GM12878 (cell line): ENCODE results near the gene MCOLN2. TPM values are rescaled to one million over a fixed set of nuclear protein-coding genes. Genes with fewer than 3 reads are reported as not detected.
A peak's percentile ranks its signal among the peaks of the same experiment; 100 is the strongest.

ENCODE experiments used
- BCL11A ChIP-seq: IDR thresholded peaks from 2 replicates; pipeline ENCODE4 v1.6.1; 2011; ENCODE audit warnings: low read depth, low read length
- BCL3 ChIP-seq: IDR thresholded peaks from 2 replicates; pipeline ENCODE4 v1.6.1; 2011; ENCODE audit warnings: borderline replicate concordance, low read depth, mild to moderate bottlenecking, moderate library complexity, low read length; ENCODE audit not compliant: insufficient read depth, poor library complexity, severe bottlenecking
- BCLAF1 ChIP-seq: fragments of 450-650 bp; IDR thresholded peaks from 2 replicates; pipeline ENCODE4 v1.6.1; 2017; ENCODE audit warnings: antibody characterized with exemption, mild to moderate bottlenecking, moderate library complexity
- CREB1 ChIP-seq: IDR thresholded peaks from 2 replicates; pipeline ENCODE4 v1.6.1; 2012; ENCODE audit warnings: low read depth, mild to moderate bottlenecking, inconsistent platforms
- DPF2 ChIP-seq: fragments of 450-650 bp; IDR thresholded peaks from 2 replicates; pipeline ENCODE4 v1.6.1; 2017; ENCODE audit warnings: mild to moderate bottlenecking
- E2F4 ChIP-seq: IDR thresholded peaks from 2 replicates; pipeline ENCODE4 v1.6.1; 2012; ENCODE audit warnings: low read depth, low read length, improper control_type of control experiment
- GABPA ChIP-seq: IDR thresholded peaks from 2 replicates; pipeline ENCODE4 v1.6.1; 2014; ENCODE audit warnings: antibody characterized with exemption, low read depth, mild to moderate bottlenecking, inconsistent platforms
- HSF1 ChIP-seq: fragments of 150-350 bp; IDR thresholded peaks from 2 replicates; pipeline ENCODE4 v1.6.1; 2014; ENCODE audit warnings: mild to moderate bottlenecking, low read depth, low read length
- IKZF2 ChIP-seq, 2 experiments: fragments of 450-650 bp; IDR thresholded peaks; 2 replicates each; pipeline ENCODE4 v1.6.1; 2017; ENCODE audit warnings: mild to moderate bottlenecking in 2 of 2, moderate library complexity in 2 of 2
- IRF3 ChIP-seq: fragments of 450-650 bp; IDR thresholded peaks from 2 replicates; pipeline ENCODE4 v1.6.1; 2014; ENCODE audit warnings: mild to moderate bottlenecking
- IRF5 ChIP-seq: fragments of 450-650 bp; IDR thresholded peaks from 2 replicates; pipeline ENCODE4 v1.6.1; 2017; ENCODE audit warnings: borderline replicate concordance
- JUNB ChIP-seq: IDR thresholded peaks from 2 replicates; pipeline ENCODE4 v1.6.1; 2016; ENCODE audit warnings: antibody characterized with exemption, mild to moderate bottlenecking
- NBN ChIP-seq: fragments of 450-650 bp; IDR thresholded peaks from 2 replicates; pipeline ENCODE4 v1.6.1; 2016
- POLR2A ChIP-seq: IDR thresholded peaks from 2 replicates; pipeline ENCODE4 v1.6.1; 2011; ENCODE audit warnings: low read depth, mild to moderate bottlenecking, low read length
- TCF3 ChIP-seq: IDR thresholded peaks from 2 replicates; pipeline ENCODE4 v1.6.1; 2012; ENCODE audit warnings: low read depth, mild to moderate bottlenecking, low read length, borderline replicate concordance; ENCODE audit not compliant: insufficient read depth
- USF2 ChIP-seq: IDR thresholded peaks from 2 replicates; pipeline ENCODE4 v1.6.1; 2011; ENCODE audit warnings: low read depth, low read length, improper control_type of control experiment, borderline replicate concordance
- ZNF217 ChIP-seq: fragments of 450-650 bp; IDR thresholded peaks from 2 replicates; pipeline ENCODE4 v1.6.1; 2017; ENCODE audit warnings: antibody characterized with exemption, mild to moderate bottlenecking
- ZNF622 ChIP-seq: fragments of 450-650 bp; IDR thresholded peaks from 2 replicates; pipeline ENCODE4 v1.6.1; 2017; ENCODE audit warnings: mild to moderate bottlenecking, inconsistent platforms
- polyA plus RNA-seq, 11 experiments: library from polyadenylated mRNA; depleted of rRNA in 4 of 11; unstranded in 6 of 11; stranded (reverse) in 5 of 11; fragments of >200 nt; fragmentation: Nextera tagmentation in 4 of 11; fragmentation: Illumina TruSeq in 1 of 11; extraction: Ambion mirVana in 4 of 11; extraction: Trizol in 1 of 11; gene quantifications; 1 replicate in 1 of 11; 2 replicates in 10 of 11; pipeline versions ENCODE4 v1.2.1 to v1.2.3, GENCODE V29; 2011 to 2016; ENCODE audit warnings: inconsistent platforms in 2 of 11, missing spikeins in 2 of 11, low read depth in 1 of 11
- total RNA-seq, 4 experiments: library from RNA; depleted of rRNA in 3 of 4; stranded (reverse); fragments of >200 nt in 3 of 4; fragmentation: Illumina TruSeq in 1 of 4; extraction: Trizol in 1 of 4; gene quantifications; 2 replicates each; pipeline versions ENCODE4 v1.2.1 to v1.2.3, GENCODE V29; 2013 to 2021

Gene MCOLN2
- total and polyA plus RNA-seq, 10 of the 15 experiments (the other 5 are each of a cell fraction or from before 2014, with no cell fraction given) = 25.9 to 233 (median 109) TPM

GRCh38 chr1:84991097-84991920 lies 5.6 kb downstream of the MCOLN2 start (continued):
- TF ChIP-seq HSF1 (no peak), IKZF2 (IDR thresholded peaks at IDR 0.05) (no peak; a peak in 1 of 4 replicates), BCLAF1 (no peak), IRF5 (no peak), BCL3 (peak; percentile 75), POLR2A (no peak), BCL11A (peak; percentile 38; the same call in 1 of the 2 replicates), GABPA (no peak), DPF2 (0 out of 2 replicates have a peak, but pooled peaks have one; percentile 41), E2F4 (no peak), ZNF217 (no peak), USF2 (no peak), NBN (0 out of 2 replicates have a peak, but pooled peaks have one; percentile 36), JUNB (peak; percentile 80), IRF3 (no peak), CREB1 (peak; percentile 67; the same call in 1 of the 2 replicates), TCF3 (no peak), ZNF622 (no peak)
